Measurements from ENCODE around the gene TIMP1. TPM values are rescaled to one million over a fixed set of nuclear protein-coding genes. Genes with fewer than 3 reads are reported as not detected.

The TIMP1 gene
- total and polyA plus RNA-seq, 2 of the 13 experiments (the other 11 are each of a cell fraction or from before 2014, with no cell fraction given), result 12.3 to 45.8 TPM

GRCh38 chrX:47573341-47574075, 8.7 kb upstream of the TIMP1 start:
- ATAC-seq, result no peak; the same call in 2 of the 3 replicates
- no TSS peak for BruUV-seq (replicated peaks)
- Histone ChIP-seq H3K4me1 (ENCODE audit: insufficient read depth, low read length) (peaks cover 7% of the 10 kb centered on the region), H3K4me2 (ENCODE audit: low read depth, low read length) (no peak overlapping the region), H3K9me3 (ENCODE audit: low read length) (no peaks in the 10 kb centered on the region), H3K9ac (ENCODE audit: insufficient read depth, low read depth, low read length) (no peak overlapping the region), H3K36me3 (replicated peaks in 1 of 2; ENCODE audit: control insufficient read depth in 1 of 2, insufficient read depth in 2 of 2, low read length in 2 of 2) (0 out of 5 replicates have a peak, but pooled peaks cover 0 to 7% of the 10 kb centered on the region in 2 experiments), H3K27ac (ENCODE audit: extremely low read length, insufficient read depth, low read length) (no peak overlapping the region), H4K20me1 (ENCODE audit: insufficient read depth, low read length) (no peaks in the 10 kb centered on the region), H3K79me2 (ENCODE audit: insufficient read depth, low read length) (no peaks in the 10 kb centered on the region), H3K27me3 (ENCODE audit: control insufficient read depth in 1 of 2, insufficient read depth in 2 of 2, low read length in 2 of 2) (no peaks in the 10 kb centered on the region; a peak in 1 of 5 replicates), H2AFZ (ENCODE audit: low read length) (no peak overlapping the region), H3K4me3 (replicated peaks in 1 of 3; ENCODE audit: insufficient read depth in 1 of 3, low read depth in 2 of 3, low read length in 3 of 3) (no peak overlapping the region)
- in situ Hi-C loops (cut with HindIII; ENCODE audit: extremely low pct_ligation_motif_present, low pct_unique_long_range_greater_than_20kb) (no loop called here), intact Hi-C loops (cut with micrococcal nuclease; ENCODE audit: unreplicated experiment) (no loop called here)
- 66% methylated on average over 6 of the region's 20 CpGs for WGBS (ENCODE audit: low lambda C conversion rate)
- DNase-seq (ENCODE audit: low spot score), result no peak
- no peak for FAIRE-seq
- POLR2A ChIA-PET, result no interaction called here
- TF ChIP-seq ZKSCAN8 (CRISPR knock-in tag; IDR thresholded peaks at IDR 0.05; ENCODE audit: borderline replicate concordance) (no peak), ATM (IDR thresholded peaks at IDR 0.05; ENCODE audit: borderline replicate concordance) (no peak), PRMT3 (CRISPR knock-in tag; IDR thresholded peaks at IDR 0.05; ENCODE audit: borderline replicate concordance, low read depth) (no peak)
- TF ChIP-seq, protein P1, sequence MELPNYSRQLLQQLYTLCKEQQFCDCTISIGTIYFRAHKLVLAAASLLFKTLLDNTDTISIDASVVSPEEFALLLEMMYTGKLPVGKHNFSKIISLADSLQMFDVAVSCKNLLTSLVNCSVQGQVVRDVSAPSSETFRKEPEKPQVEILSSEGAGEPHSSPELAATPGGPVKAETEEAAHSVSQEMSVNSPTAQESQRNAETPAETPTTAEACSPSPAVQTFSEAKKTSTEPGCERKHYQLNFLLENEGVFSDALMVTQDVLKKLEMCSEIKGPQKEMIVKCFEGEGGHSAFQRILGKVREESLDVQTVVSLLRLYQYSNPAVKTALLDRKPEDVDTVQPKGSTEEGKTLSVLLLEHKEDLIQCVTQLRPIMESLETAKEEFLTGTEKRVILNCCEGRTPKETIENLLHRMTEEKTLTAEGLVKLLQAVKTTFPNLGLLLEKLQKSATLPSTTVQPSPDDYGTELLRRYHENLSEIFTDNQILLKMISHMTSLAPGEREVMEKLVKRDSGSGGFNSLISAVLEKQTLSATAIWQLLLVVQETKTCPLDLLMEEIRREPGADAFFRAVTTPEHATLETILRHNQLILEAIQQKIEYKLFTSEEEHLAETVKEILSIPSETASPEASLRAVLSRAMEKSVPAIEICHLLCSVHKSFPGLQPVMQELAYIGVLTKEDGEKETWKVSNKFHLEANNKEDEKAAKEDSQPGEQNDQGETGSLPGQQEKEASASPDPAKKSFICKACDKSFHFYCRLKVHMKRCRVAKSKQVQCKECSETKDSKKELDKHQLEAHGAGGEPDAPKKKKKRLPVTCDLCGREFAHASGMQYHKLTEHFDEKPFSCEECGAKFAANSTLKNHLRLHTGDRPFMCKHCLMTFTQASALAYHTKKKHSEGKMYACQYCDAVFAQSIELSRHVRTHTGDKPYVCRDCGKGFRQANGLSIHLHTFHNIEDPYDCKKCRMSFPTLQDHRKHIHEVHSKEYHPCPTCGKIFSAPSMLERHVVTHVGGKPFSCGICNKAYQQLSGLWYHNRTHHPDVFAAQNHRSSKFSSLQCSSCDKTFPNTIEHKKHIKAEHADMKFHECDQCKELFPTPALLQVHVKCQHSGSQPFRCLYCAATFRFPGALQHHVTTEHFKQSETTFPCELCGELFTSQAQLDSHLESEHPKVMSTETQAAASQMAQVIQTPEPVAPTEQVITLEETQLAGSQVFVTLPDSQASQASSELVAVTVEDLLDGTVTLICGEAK (IDR thresholded peaks at IDR 0.05), result no peak
- TF ChIP-seq, protein P1 (CRISPR knock-in tag; IDR thresholded peaks at IDR 0.05), result no peak
- TF ChIP-seq, protein P2, sequence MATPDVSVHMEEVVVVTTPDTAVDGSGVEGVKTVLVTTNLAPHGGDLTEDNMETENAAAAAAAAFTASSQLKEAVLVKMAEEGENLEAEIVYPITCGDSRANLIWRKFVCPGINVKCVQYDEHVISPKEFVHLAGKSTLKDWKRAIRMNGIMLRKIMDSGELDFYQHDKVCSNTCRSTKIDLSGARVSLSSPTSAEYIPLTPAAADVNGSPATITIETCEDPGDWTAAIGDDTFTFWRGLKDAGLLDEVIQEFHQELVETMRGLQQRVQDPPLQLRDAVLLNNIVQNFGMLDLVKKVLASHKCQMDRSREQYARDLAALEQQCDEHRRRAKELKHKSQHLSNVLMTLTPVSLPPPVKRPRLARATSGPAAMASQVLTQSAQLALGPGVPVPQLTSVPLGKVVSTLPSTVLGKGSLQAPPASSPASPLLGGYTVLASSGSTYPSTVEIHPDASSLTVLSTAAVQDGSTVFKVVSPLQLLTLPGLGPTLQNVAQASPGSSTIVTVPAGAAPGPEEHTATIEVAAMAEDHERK (CRISPR knock-in tag; IDR thresholded peaks at IDR 0.05; ENCODE audit: low read depth), result no peak
- CTCF ChIA-PET (ENCODE audit: low intra/inter-chr PET ratio, low total read pairs), result no interaction called here

Data from HepG2 (cell line).